ENCODE data around the gene BORCS5. TPM values are rescaled to one million over a fixed set of nuclear protein-coding genes. Genes with fewer than 3 reads are reported as not detected.

The BORCS5 gene
- polyA plus RNA-seq (2011; rRNA removed) = 10.2 and 13.7 TPM in 2 replicates
- polyA plus RNA-seq (2012; cell fraction: cytosol; rRNA removed) = 15.0 and 17.7 TPM in 2 replicates
- 22.1 and 29.4 TPM in 2 replicates for polyA plus RNA-seq (2012; cell fraction: nucleus; rRNA removed)
- 5.1 to 7.3 TPM (median 6.2 TPM) in 3 replicates for polyA plus RNA-seq (2017; fragmentation: RNase III; extraction: RNeasy Plus Mini Kit Qiagen cat#74134 plus additional on column Dnase treatment)
- polyA minus RNA-seq (2011; rRNA and poly(A)+ RNA removed) = 22.4 and 30.7 TPM in 2 replicates

DNA sequence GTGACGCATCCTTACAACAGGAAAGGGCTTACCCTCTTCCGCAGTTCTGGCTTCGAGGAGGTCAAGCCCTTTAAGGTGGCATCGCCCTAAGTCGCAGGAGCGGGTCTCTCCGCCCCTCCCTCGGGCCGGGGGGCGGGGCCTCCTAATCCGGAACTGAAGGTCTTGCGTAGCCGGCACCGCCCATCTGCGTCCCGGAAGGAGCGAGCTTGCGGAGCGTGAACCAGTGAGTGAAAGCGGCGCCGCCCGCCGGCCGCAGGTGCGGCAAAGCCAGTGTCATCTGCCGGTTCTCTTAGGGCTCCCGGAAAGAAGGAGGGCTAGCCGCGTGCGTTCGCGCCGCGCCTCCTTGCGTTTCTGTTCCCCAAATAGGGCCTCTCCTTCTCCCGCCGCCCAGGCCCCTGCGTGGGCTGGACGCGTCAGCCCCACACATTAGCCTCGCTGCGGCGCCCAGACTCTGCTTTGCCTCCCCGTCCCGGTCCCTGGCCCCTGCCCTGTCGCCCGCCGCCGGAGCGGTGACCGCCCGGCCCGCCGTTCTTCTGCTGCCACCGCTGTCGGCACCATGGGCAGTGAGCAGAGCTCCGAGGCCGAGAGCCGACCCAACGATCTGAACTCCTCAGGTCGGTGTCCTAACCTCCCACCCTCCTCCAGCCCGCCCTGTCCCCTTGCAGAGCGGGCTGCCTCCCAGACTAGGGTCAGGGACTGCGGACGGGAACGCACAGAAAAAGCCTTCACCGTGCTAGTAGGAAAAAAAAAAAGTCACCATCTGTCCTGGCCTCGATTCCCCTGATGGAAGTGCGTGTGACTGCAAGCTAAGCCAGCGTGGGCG lies at the start of gene BORCS5:
BORCS5 (plus strand) TSS at position 183 of the 823 bp plus-strand sequence; CDS start at position 557, 374 bp downstream.
- ChIA-PET CTCF (interaction anchor here (0.6 to 3.2 kb wide), 20 partner anchors 10 to 349 kb away, joined by 3 to 19 read pairs (median 4); no protein-coding TSS in a partner anchor), POLR2A (interaction anchor here (0.6 to 1.6 kb wide), 12 partner anchors 8 to 1784 kb away, joined by 3 to 6 read pairs (median 4); partner anchors contain the start of genes CREBL2 and LRP6)
- DNase-seq (ENCODE audit: low read depth in 1 of 2, low spot score in 1 of 2) = peak; percentile 87 to 98
- peak; percentile 98 for ATAC-seq
- Histone ChIP-seq H3K4me2 (peak within 1 kb of the TSS; percentile 92), H3K9me3 (no peaks in the 10 kb centered on the region), H3K4me1 (peaks cover 12% of the 10 kb centered on the region), H3K27ac (peak within 1 kb of the TSS; percentile 88 to 94), H3K4me3 (peak within 1 kb of the TSS; percentile 73)
- WGBS (ENCODE audit: missing lambda C conversion rate) = under 1% methylated on average over 51 of the region's 72 CpGs
- peak; percentile 36 for FAIRE-seq
- no peak for TF ChIP-seq FOSL2 (IDR thresholded peaks at IDR 0.05)
- TF ChIP-seq FOSL2 (CRISPR knock-in tag; IDR thresholded peaks at IDR 0.05) = peak; percentile 21; the same call in 1 of the 2 replicates
- no peak for TF ChIP-seq REST (IDR thresholded peaks at IDR 0.05)
- TF ChIP-seq CHD4 (IDR thresholded peaks at IDR 0.05; ENCODE audit: borderline replicate concordance) = no peak
- TF ChIP-seq NPAS2 (CRISPR knock-in tag; IDR thresholded peaks at IDR 0.05; ENCODE audit: borderline replicate concordance) = no peak
- no peak for TF ChIP-seq KDM1A (IDR thresholded peaks at IDR 0.05; ENCODE audit: low read depth)
- TF ChIP-seq FOXS1 (CRISPR knock-in tag; IDR thresholded peaks at IDR 0.05) = no peak
- no peak for TF ChIP-seq TP53 (CRISPR knock-in tag; IDR thresholded peaks at IDR 0.05)
- peak; percentile 97 for TF ChIP-seq POLR2A (IDR thresholded peaks at IDR 0.05; ENCODE audit: low read length)
- TF ChIP-seq EHF (CRISPR knock-in tag; IDR thresholded peaks at IDR 0.05) = no peak
- no peak for TF ChIP-seq NFE2L2 (conservative IDR thresholded peaks at IDR 0.05; ENCODE audit: low read length)
- TF ChIP-seq CBX8 (IDR thresholded peaks at IDR 0.05) = no peak
- TF ChIP-seq, protein P1, sequence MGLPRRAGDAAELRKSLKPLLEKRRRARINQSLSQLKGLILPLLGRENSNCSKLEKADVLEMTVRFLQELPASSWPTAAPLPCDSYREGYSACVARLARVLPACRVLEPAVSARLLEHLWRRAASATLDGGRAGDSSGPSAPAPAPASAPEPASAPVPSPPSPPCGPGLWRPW (IDR thresholded peaks at IDR 0.05) = no peak
- no peak for TF ChIP-seq NR3C1 (IDR thresholded peaks at IDR 0.05)
- TF ChIP-seq JUNB (IDR thresholded peaks at IDR 0.05) = no peak
- no peak for TF ChIP-seq HOXB5 (CRISPR knock-in tag; IDR thresholded peaks at IDR 0.05)
- no peak for TF ChIP-seq FOSB (CRISPR knock-in tag; IDR thresholded peaks at IDR 0.05)
- TF ChIP-seq BCL3 (IDR thresholded peaks at IDR 0.05) = peak; percentile 92
- no peak for TF ChIP-seq CHD2 (IDR thresholded peaks at IDR 0.05; ENCODE audit: low read length, partially characterized antibody)
- TF ChIP-seq, protein P2, sequence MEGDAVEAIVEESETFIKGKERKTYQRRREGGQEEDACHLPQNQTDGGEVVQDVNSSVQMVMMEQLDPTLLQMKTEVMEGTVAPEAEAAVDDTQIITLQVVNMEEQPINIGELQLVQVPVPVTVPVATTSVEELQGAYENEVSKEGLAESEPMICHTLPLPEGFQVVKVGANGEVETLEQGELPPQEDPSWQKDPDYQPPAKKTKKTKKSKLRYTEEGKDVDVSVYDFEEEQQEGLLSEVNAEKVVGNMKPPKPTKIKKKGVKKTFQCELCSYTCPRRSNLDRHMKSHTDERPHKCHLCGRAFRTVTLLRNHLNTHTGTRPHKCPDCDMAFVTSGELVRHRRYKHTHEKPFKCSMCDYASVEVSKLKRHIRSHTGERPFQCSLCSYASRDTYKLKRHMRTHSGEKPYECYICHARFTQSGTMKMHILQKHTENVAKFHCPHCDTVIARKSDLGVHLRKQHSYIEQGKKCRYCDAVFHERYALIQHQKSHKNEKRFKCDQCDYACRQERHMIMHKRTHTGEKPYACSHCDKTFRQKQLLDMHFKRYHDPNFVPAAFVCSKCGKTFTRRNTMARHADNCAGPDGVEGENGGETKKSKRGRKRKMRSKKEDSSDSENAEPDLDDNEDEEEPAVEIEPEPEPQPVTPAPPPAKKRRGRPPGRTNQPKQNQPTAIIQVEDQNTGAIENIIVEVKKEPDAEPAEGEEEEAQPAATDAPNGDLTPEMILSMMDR (IDR thresholded peaks at IDR 0.05) = peak; percentile 43
- TF ChIP-seq ATOH8 (CRISPR knock-in tag; IDR thresholded peaks at IDR 0.05; ENCODE audit: low read depth) = no peak
- no peak for TF ChIP-seq ZFP36 (IDR thresholded peaks at IDR 0.05; ENCODE audit: borderline replicate concordance, partially characterized antibody)
- peak; percentile 72 for TF ChIP-seq PHF8 (IDR thresholded peaks at IDR 0.05; ENCODE audit: borderline replicate concordance, low read depth)
- no peak for TF ChIP-seq BHLHE40 (IDR thresholded peaks at IDR 0.05; ENCODE audit: low read depth, low read length)
- TF ChIP-seq ESRRA (IDR thresholded peaks at IDR 0.05; ENCODE audit: borderline replicate concordance, low read length) = no peak
- TF ChIP-seq RAD21 (conservative IDR thresholded peaks at IDR 0.05 in 1 of 2, IDR thresholded peaks at IDR 0.05 in 1 of 2) = peak; percentile 35 to 48; a peak in 4 of 5 replicates
- TF ChIP-seq MYC (IDR thresholded peaks at IDR 0.05; ENCODE audit: borderline replicate concordance, low read length) = peak; percentile 57; the same call in 1 of the 2 replicates
- TF ChIP-seq RNF2 (IDR thresholded peaks at IDR 0.05; ENCODE audit: borderline replicate concordance, low read depth) = peak; percentile 49; the same call in 1 of the 2 replicates
- TF ChIP-seq PBX3 (IDR thresholded peaks at IDR 0.05) = 0 out of 2 replicates have a peak, but pooled peaks have one; percentile 42
- TF ChIP-seq KDM5A (IDR thresholded peaks at IDR 0.05) = no peak
- TF ChIP-seq HDAC2 (IDR thresholded peaks at IDR 0.05) = no peak
